Amniotic epithelial cell (primary cell): ENCODE measurements around the gene RIPOR2.
A peak's percentile ranks its signal among the peaks of the same experiment; 100 is the strongest.
"Not testable (repeated sequence)": the region's sequence is repeated elsewhere in the genome, so short reads cannot be mapped to it uniquely, and the experiment has no call there.

Experiments
- DNase-seq: peaks from one replicate; pipeline ENCODE4 v3.0.0-alpha.2; 2010; ENCODE audit warnings: low read depth

Gene RIPOR2

DNA sequence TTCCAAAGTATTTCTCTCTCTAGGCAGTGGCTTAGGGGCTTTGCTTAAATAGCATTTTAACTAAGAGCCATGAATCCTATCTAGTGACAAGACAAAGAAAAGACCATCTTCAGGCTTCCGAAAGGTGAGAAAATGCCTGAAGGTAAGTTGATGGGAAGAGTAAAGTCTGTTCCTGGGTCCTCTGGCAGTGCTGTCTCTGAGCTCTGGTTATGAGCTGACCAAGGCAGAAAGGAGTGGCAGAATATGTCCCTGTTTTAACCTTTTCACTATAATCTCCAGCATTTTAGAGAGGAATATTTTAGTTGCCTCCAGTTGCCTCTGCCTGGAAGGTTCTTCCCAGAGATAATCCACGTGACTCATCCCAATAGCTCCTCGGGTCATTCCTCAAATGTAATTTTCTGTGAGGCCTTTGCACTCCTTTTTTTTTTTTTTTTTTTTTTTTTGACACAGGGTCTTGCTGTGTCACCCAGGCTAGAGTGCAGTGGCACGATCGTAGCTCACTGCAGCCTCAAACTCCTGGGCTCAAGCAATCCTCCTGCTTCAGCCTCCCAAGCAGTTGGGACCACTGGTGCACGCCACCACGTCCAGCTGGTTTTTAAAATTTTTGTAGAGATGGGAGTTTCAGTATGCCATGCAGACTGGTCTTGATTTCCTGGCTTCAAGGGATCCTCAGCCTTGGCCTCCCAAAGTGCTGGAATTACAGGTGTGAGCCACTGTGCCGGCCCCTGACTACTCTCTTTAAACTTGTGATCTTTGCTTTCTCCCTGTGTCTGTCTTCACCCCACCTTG, 133.3 kb downstream of the RIPOR2 start:
- DNase-seq = no peak

DNA sequence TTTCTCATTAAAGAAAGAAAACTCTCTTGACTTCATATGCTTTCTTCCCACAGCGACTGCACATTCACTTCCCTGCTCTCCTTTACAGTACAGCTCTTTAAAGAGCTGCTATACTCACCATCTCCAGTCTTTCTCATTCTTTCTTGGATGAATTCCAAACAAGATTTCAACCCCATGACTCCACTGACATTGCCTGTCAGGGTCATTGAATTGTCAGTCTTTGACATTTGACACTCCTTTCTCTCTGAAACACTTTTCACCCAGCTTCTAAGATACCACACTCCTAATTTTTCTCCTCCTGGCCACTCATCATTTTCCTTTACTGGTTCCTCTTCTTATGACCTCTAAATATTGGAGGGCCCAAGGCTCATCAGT, 136.2 kb downstream of the RIPOR2 start:
- no peak for DNase-seq

DNA sequence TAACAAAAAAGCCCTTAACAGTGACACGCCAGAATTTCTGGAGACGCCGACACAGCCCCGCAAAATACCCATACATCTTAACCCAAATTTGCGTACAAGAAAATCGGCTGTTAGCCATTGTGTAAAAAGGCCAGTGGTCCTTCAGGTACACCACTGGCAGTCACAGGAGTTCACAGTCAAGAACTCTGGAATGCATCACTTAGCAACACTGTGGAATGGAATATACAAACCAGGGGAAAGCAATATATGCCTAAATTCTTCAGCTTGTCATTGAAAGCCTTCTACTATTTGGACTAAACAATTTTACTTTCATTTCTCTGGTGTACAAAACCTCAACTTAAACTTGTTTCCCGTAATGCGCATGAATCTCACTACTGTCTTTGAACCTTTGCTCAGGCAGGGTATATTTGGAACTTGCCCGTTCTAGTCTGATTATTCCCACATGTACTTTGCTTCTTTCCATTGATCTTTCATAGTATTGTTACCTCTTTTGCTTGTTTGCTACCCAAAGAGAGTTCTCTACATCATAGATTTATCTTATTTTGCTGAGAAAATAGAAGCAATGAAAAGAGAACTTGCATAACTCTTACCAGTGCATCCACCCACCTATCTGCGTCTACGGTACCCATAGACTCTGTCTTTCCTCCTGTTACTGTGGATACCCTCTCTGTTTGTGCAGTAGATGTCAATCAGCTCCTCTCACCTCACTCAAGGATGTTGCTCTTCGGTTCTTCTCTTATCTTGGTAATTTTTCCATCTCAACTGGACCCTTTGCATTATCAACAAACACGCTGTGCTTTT, 136.8 kb downstream of the RIPOR2 start, which contains the start of gene ARMH2:
Gene ARMH2, minus strand, starts transcription at position 178 of the 801 bp plus-strand sequence. Its CDS starts 60 bp downstream, at position 118.
- no peak for DNase-seq

DNA sequence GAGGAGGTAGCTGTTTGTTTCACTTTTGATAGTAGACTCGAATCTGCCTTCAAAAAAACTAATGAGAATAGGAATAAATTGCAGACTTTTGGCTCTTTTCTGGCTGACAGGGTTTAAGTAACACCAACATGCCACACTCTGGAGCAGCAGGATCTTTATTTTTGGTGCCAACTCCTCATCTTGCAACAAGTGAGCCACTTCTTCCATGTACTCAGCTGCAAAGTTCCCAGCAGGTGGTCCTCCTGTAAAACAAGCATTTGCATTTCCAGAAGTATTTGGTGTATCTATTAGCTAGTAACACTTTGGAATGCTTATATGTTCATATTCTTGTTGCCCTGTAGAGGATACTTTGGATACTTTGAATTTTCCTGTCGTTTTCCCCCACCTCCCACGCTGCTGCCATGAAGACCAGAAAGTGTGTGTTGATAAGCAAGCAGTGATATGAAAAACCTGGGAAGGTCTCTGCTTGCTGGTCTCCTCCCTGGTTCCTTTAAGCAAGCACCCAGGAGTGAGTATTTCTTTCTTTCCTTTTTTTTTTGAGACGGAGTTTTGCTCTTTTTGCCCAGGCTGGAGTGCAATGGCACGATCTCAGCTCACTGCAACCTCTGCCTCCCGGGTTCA, 138.1 kb downstream of the RIPOR2 start:
- DNase-seq = no peak

DNA sequence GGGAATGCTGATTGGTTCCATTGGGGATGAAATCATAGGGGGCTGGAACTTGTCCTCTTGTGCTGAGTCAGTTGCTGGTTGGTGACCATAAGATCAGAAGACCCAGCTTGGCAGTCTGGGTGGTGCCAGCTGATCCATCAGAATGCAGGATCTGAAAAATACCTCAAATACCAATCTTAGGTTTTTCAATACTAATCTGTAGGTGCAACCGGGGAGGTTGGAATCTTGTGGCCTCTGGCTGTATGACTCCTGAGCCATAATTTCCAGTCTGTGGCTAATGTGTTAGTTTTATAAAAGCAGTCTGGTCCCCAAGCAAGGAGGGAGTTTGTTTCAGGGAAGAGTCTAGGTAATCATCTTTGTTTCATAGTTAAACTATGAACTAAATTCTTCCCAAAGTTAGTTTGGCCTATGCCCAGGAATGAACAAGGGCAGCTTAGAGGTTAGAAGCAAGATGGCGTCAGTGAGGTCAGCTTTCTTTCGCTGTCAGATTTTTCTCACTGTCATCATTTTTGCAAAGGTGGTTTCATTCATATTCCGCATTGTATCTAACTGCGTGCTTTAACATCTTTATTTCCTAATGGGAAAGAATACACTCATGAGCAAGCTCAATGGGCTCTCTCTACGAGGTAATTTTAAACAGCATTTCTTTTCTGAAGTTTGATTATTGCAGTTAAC, 139.0 kb downstream of the RIPOR2 start:
- no peak for DNase-seq

DNA sequence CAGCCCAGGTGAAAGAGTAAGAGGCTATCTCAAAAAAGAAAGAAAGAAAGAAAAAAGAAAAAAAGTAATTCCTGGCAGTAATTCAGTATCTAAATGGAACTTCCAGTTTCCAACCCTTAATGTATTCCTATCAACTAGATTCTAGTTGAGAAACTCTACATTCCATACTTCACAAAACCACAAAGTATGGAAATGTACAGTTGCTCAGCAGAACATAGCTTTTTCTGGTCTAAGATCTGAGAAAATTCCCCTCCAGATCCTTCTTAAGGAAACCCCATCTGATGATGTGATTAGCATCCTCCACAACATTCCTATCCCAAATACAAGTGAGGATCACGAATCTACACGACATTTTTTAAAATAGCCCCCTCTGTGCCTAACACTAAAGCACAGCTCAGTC, 140.7 kb downstream of the RIPOR2 start:
- DNase-seq = peak; percentile 47

DNA sequence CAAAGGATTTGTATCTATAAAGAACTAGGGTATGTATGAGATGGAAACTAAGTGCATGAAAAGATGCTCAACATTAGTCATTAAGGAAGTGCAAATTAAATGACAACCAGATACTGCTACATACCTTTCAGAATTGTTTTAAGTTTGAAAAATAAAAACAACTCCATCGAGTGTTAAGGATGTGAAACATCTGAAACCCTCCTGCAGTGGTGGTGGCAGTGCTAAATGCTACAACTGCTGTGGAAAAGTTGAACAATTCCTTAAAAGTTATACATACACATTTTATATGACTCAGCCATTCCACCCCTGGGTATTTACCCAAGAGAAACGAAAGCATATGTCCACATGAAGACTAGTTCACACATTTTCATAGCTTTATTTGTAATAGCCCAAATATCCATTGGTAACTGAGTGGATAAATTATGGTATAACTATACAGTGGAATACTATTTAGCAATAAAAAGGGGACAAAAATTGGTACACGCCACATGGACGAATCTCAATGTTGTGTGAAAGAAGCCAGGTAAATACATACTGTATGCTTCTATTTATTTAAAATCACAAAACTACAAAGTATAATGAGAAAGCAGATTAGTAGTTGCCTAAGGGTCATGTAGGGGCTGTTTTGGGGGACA, 147.6 kb downstream of the RIPOR2 start:
- DNase-seq = no peak

DNA sequence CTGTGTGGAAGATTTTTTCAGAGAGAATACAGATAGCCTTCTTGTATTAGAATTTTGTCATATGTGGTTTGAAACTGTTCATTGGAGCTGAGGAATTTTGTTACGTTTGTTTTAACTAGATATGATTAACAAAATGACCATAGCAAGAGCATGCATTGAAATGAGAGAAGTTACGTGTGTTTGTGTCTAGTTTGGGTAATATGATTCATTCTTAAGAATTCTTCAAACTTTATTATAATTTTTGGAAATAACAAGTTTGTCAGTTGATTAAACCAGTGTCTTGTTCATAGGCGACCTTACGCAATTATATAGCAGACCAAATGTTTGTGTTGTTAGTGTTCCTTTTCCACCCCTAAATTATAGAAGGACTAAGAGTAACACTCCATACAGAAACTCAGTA, 155.6 kb downstream of the RIPOR2 start:
- no peak for DNase-seq

DNA sequence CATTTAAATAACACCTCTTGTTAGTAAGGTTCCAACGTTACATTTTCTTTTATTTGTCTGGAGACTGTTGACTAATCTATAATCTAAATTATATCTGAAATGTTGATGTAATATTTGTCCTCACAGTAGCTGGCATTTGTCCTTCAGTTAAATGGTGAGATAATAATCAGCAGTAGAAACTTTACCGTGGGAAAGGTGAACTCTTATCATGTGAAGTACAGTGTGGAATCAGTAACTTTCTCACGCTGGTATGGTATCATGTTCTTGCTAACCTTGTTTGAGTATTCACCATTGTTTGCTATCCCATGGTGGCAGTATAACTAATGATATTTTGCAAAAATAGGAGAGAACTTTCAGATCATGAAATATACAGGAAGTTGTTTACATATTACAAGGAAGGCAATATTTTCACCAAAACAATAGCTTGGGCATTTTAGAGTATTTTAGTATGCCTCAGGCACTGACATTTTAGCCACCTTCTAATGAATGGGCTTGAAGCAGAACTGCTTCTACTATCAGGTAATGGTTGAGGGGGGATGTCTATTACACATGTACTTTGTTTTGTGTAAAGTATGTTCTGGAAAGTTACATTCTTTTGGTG, 156.2 kb downstream of the RIPOR2 start:
- peak; percentile 56 for DNase-seq

DNA sequence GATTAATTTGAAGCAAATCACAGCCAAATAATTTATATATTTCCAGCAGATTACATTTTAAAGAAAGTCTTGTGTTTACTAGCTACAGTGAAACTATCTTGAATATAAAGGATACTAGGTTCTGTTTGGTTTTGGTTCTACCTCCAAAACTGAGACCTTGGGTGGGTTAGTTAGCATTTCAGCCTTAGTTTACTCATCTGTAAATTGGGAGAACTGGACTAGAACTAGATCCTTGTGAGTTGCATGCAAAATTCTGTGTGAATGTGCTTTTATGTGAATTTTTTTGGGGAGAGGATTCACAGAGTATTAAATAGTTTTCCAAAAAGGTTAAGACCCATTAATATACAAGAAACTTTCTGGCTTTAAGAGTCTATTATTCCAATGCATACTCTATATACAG, 156.9 kb downstream of the RIPOR2 start:
- no peak for DNase-seq

DNA sequence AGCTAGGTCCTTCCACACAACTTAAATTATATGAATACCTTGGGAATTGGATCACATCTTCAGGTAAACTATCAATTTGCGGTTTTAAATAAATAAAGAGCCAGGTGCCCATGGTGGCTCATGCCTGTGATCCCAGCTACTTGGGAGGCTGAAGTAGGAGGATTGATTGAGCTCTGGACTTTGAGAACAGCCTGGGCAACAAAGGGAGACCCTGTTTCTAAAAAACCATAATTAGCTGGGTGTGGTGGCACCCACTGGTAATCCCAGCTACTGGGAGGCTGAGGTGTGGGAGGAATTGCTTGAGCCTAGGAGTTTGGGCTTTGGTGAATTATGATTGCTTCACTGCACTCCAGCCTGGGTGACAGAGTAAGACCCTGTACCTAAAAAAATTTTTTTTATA, 157.6 kb downstream of the RIPOR2 start:
- DNase-seq = no peak

DNA sequence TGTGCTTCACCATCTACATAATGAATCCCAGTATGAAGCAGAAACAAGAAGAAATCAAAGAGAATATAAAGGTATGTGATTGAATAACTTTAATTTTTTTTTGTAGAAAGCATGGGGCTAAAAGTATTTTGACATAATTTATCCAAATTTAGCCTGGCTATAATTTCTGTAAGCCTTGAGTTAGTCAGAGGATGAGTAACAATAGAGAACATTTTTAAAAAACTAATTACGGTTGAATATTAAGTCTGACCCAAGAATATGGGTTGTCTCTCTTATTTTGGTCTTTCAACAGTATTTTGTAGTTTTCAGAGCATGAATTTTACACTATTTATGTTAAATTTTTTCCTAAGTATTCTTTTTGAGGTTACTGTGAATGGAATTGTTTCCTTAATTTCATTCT, 158.5 kb downstream of the RIPOR2 start:
- no peak for DNase-seq

DNA sequence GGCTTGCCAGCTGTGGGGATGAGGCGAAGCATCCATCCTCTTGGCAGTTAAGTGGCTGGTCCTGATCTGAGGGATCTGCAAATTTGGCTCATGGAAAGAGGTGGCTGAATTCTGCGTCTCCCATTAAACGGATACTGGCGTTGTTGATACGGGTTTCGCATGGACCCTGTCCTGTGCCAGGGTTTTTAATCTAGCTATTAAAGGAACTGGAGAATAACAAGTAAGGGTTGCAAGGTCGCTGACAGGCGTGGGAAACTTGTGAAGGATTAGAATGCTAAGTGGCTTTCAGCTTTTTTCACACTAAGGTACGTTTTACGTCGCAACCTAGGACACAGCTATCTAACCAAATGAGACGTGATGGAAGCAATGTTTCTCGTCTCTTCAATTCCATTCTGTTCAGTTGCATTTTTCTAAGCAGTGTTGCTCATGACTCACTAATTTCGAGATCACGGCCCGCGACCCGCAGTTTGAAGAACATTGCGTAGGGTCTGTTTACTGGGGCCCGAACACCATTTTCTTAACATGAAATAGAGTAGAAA, 160.2 kb downstream of the RIPOR2 start:
- DNase-seq = peak; percentile 70

DNA sequence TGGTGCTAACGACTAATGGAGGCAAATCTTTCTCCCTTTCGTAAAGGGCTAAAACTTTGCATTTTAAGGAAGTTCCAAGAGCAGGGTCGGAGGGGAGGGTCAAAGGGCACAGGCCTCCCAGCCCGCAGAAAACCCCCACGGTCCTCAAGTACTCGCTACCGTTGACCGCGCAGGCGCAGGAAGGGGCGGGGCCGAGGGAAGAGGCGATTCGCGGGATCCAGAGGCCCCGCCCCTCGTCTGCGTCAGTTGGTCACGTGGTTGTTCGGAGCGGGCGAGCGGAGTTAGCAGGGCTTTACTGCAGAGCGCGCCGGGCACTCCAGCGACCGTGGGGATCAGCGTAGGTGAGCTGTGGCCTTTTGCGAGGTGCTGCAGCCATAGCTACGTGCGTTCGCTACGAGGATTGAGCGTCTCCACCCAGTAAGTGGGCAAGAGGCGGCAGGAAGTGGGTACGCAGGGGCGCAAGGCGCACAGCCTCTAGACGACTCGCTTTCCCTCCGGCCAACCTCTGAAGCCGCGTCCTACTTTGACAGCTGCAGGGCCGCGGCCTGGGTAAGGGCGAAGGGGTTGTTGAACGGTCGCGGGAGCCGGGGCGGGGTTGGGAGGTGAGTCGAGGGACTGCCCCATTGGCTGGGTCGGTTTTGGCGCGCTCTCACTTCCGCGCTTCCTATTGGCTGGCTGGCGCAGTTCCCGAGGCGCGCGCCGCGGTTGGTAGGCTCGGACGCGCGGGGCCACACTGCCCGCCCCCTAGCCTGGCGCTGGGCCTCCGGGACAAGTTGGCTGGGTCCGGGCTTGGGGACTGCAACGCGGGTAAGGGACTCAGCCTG, 160.9 kb downstream of the RIPOR2 start, which contains the start of gene GMNN:
Gene GMNN, plus strand, starts transcription at position 242 of the 824 bp plus-strand sequence. CDS start 2,310 bp downstream, outside the sequence.
- DNase-seq = peak; percentile 83

DNA sequence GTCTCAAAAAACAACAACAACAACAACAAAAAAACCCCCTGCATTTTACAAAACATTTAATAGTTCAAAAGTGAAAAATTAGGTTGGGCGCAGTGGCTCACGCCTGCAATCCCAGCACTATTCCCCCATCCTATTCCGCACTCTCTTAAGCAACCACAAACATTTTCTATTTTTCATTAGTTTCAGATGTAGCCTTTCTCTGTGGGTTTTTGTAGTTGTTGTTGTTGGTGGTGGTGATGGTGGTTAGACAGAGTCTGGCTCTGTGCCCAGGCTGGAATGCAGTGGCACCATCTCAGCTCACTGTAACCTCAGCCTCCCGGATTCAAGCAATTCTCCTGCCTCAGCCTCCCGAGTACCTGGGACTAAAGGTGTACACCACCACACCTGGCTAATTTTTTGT, 167.4 kb downstream of the RIPOR2 start:
- DNase-seq = peak; percentile 51

DNA sequence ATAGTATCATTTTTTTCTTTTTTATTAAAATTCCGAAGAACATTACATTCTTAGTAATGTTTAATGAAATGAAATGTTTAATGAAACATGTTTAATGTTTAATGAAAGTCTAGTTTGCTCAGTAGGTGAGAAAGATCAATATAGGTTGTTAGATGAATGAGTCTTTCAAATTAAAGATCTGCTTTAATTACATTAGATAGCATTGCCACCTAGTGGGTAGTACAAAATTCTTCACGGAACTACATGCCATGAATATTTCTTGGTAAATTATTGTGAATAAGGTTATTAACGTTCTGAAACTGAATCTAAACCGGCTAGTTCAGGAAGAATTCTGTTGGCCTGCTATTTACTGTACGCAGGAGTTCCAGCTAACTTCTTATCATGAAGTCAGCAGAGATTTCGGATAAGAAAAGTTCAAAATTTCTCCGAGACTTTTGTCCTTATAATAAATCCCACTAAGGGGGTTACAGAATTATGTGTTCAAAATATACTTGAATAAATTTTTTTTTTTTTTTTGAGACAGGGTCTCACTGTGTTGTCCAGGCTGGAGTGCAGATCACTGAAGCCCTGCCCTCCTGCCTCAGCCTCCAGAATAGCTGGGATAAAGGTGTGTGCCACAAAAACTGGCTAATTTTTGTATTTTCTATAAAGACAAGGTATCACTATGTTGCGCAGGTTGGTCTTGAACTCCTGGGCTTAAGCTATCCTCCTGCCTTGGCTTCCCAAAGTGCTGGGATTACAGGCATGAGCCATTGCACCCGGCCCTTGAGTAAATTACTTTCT, 168.9 kb downstream of the RIPOR2 start:
- peak; percentile 44 for DNase-seq

DNA sequence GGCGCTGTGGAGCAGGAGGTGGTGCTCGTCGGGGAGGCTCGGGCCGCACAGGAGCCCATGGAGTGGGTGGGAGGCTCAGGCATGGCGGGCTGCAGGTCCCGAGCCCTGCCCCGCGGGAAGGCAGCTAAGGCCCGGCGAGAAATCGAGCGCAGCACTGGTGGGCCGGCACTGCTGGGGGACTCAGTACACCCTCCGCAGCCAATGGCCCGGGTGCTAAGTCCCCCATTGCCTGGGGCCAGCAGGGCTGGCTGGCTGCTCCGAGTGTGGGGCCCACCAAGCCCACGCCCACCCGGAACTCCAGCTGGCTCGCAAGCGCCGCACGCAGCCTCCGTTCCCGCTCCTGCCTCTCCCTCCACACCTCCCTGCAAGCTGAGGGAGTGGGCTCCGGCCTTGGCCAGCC, 169.8 kb downstream of the RIPOR2 start:
- not testable (repeated sequence) for DNase-seq

DNA sequence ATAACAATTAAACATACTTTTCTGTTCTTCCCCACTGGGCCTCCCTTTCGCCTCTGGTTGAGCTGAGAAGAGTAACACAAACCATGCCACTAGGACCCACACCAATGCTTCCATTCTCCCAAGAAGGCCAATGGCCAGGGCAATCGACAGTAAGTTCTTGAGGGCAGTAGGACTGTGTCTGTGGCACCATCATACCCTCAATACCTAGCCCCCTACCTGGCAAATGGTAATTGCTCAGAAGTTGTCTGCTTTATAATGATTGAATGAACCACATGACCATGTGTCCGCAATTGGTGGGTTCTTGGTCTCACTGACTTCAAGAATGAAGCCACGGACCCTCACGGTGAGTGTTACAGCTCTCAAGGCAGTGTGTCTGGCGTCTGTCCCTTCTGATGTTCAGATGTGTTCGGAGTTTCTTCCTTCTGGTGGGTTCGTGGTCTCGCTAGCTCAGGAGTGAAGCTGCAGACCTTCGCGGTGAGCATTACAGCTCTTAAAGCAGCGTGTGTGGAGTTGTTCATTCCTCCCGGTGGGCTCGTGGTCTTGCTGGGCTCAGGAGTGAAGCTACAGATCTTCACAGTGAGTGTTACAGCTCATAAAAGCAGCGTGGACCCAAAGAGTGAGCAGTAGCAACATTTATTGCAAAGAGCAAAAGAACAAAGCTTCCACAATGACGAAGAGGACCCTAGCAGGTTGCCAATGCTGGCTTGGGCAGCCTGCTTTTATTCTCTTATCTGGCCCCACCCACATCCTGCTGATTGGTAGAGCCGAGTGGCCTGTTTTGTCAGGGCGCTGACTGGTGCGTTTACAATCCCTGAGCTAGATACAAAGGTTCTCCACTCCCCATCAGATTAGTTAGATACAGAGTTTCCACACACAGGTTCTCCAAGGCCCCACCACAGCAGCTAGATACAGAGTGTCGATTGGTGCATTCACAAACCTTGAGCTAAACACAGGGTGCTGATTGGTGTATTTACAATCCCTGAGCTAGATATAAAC, 170.6 kb downstream of the RIPOR2 start:
- DNase-seq = not testable (repeated sequence)
